ENCODE measurements around the gene CZIB.

DNA sequence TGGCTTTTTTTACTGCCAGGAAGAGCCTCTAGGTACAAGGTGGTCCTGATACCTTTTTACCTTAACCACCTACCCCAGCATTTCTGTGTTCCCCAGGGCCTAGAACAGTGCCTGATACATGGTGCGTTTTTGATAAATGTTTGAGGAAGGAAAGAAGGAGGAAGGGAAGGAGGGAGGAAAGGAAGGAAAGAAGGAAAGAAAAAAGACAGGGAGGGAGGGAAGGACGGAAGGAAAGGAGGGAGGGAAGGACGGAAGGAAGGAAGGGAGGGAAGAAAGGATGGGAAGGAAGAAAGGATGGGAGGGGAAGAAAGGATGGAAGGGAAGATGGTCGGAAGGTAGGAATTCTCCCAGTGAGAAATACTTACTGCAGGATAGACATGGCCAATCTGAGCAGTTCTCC is 29.9 kb upstream of the CZIB start:
- TF ChIP-seq, protein P1, sequence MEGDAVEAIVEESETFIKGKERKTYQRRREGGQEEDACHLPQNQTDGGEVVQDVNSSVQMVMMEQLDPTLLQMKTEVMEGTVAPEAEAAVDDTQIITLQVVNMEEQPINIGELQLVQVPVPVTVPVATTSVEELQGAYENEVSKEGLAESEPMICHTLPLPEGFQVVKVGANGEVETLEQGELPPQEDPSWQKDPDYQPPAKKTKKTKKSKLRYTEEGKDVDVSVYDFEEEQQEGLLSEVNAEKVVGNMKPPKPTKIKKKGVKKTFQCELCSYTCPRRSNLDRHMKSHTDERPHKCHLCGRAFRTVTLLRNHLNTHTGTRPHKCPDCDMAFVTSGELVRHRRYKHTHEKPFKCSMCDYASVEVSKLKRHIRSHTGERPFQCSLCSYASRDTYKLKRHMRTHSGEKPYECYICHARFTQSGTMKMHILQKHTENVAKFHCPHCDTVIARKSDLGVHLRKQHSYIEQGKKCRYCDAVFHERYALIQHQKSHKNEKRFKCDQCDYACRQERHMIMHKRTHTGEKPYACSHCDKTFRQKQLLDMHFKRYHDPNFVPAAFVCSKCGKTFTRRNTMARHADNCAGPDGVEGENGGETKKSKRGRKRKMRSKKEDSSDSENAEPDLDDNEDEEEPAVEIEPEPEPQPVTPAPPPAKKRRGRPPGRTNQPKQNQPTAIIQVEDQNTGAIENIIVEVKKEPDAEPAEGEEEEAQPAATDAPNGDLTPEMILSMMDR (IDR thresholded peaks at IDR 0.05), result no peak
- TF ChIP-seq EP300 (IDR thresholded peaks at IDR 0.05) (no peak), POLR2AphosphoS5 (IDR thresholded peaks at IDR 0.05) (no peak)
